GM12891 (cell line): Measurements from ENCODE around the gene DMRTC2.

ENCODE experiments used
- PAX5 ChIP-seq: IDR thresholded peaks from 2 replicates; pipeline ENCODE4 v1.6.1; 2011; ENCODE audit warnings: low read length, moderate library complexity, mild to moderate bottlenecking; ENCODE audit not compliant: insufficient read depth, severe bottlenecking
- POLR2A ChIP-seq: IDR thresholded peaks from 2 replicates; pipeline ENCODE4 v1.6.1; 2011; ENCODE audit warnings: low read depth, low read length, control low read depth
- POLR2AphosphoS5 ChIP-seq: IDR thresholded peaks from 2 replicates; pipeline ENCODE4 v1.6.1; 2011; ENCODE audit warnings: low read depth, low read length, control low read depth
- POU2F2 ChIP-seq: IDR thresholded peaks from 2 replicates; pipeline ENCODE4 v1.6.1; 2011; ENCODE audit warnings: low read depth, mild to moderate bottlenecking, control low read depth, low read length, moderate library complexity
- TAF1 ChIP-seq: IDR thresholded peaks from 2 replicates; pipeline ENCODE4 v1.6.1; 2011; ENCODE audit warnings: low read depth, low read length, control low read depth

DNA sequence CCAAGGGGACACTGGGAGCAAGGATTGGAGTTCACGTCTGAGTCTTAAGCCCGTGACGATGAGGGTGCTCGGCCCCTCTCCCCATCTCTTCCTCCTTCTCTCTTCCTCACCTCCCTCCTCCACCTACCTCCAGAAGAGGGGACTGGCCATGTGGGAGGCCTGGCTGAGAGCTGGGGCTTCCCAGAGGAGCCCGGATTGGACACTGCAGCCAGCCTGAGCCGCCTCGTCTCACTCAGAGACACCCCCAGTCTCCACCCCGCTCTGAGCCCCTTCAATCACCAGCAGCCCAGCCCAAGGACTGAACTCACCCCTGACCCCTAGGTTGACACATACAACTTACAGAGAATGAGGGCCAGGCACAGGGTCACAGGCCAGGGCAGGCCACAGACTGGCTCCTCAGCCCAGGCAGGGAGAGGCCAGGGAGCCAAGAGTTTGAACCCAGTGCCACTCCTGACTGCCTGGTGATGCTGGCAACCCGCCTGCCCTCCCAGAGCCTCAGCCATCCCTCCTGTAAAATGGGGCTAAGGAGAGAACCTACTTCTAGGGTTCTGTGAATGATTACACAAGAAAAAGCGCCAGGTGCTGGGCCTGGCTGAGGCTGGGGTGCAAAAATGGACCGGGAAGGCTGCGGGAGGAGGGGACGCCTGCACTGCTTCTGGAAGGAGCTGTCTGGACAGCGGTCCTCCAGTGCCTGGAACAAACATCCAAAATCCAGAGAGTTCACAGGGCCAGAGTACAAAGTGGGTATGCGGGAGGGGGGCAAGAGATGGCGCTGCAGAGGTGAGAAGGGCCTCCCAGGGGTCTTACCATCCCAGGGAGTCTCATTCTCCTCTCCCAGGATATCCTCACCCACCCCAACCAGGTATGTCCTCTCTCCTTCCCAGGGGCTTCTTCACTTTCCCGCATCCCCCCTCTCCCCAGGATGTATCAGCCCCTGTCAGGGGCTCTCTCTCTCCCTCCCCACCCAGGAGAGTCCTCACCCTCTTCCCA, 33.4 kb downstream of the DMRTC2 start:
- peak; percentile 40; the same call in 1 of the 2 replicates for TF ChIP-seq TAF1
- TF ChIP-seq POLR2A, result peak; percentile 86
- peak; percentile 91 for TF ChIP-seq POLR2AphosphoS5
- no peak for TF ChIP-seq PAX5
- TF ChIP-seq POU2F2, result no peak
